SK-N-SH treated with all-trans-retinoic acid at 6 μM for 48 hours (cell line): ENCODE measurements around the gene GPATCH3.

Experiments used
- ARNTL ChIP-seq: fragments of 450-650 bp; formaldehyde crosslinking; IDR thresholded peaks from 2 replicates; pipeline ENCODE4 v1.5.0; 2020; ENCODE audit warnings: low read depth, mild to moderate bottlenecking, moderate library complexity, borderline replicate concordance
- ESRRG ChIP-seq: fragments of 250-450 bp; sonication (Bioruptor Pico); IDR thresholded peaks from 2 replicates; pipeline ENCODE4 v1.6.1; 2021; ENCODE audit warnings: mild to moderate bottlenecking
- GLIS3 ChIP-seq: fragments of 250-450 bp; sonication (Bioruptor Pico); IDR thresholded peaks from 2 replicates; pipeline ENCODE4 v1.5.0; 2020; ENCODE audit warnings: mild to moderate bottlenecking, moderate library complexity
- ISL1 ChIP-seq: fragments of 250-450 bp; sonication (Bioruptor Pico); IDR thresholded peaks from 2 replicates; pipeline ENCODE4 v2.1.2; 2022; ENCODE audit warnings: mild to moderate bottlenecking, moderate library complexity
- OSR1 ChIP-seq: fragments of 250-450 bp; sonication (Bioruptor Pico); IDR thresholded peaks from 2 replicates; pipeline ENCODE4 v1.8.0; 2022; ENCODE audit warnings: moderate library complexity, mild to moderate bottlenecking, inconsistent platforms
- PATZ1 ChIP-seq: fragments of 250-450 bp; sonication (Bioruptor Pico); IDR thresholded peaks from 2 replicates; pipeline ENCODE4 v1.8.0; 2020; ENCODE audit warnings: mild to moderate bottlenecking, moderate library complexity, borderline replicate concordance
- POU6F1 ChIP-seq: fragments of 250-450 bp; sonication (Bioruptor Pico); IDR thresholded peaks from 2 replicates; pipeline ENCODE4 v1.8.0; 2021; ENCODE audit warnings: low read depth, mild to moderate bottlenecking, moderate library complexity, borderline replicate concordance
- RARB ChIP-seq: fragments of 250-450 bp; sonication (Bioruptor Pico); IDR thresholded peaks from 2 replicates; pipeline ENCODE4 v1.8.0; 2021; ENCODE audit warnings: mild to moderate bottlenecking, moderate library complexity
- SNAI2 ChIP-seq: fragments of 250-450 bp; sonication (Bioruptor Pico); IDR thresholded peaks from 2 replicates; pipeline ENCODE4 v1.5.0; 2020; ENCODE audit warnings: mild to moderate bottlenecking, moderate library complexity
- TCF4 ChIP-seq: fragments of 250-450 bp; sonication (Bioruptor Pico); IDR thresholded peaks from 2 replicates; pipeline ENCODE4 v1.8.0; 2021; ENCODE audit warnings: mild to moderate bottlenecking, moderate library complexity, borderline replicate concordance
- TOX ChIP-seq: fragments of 250-450 bp; sonication (Bioruptor Pico); IDR thresholded peaks from 2 replicates; pipeline ENCODE4 v1.8.0; 2021; ENCODE audit warnings: mild to moderate bottlenecking, moderate library complexity, borderline replicate concordance
- ZFP3 ChIP-seq: fragments of 250-450 bp; sonication (Bioruptor Pico); IDR thresholded peaks from 2 replicates; pipeline ENCODE4 v1.5.0; 2020; ENCODE audit warnings: mild to moderate bottlenecking, moderate library complexity
- ZFP30 ChIP-seq: fragments of 450-650 bp; formaldehyde crosslinking; IDR thresholded peaks from 2 replicates; pipeline ENCODE4 v1.5.0; 2022; ENCODE audit warnings: mild to moderate bottlenecking, moderate library complexity
- ZNF8 ChIP-seq: fragments of 450-650 bp; formaldehyde crosslinking; IDR thresholded peaks from 2 replicates; pipeline ENCODE4 v1.5.0; 2020; ENCODE audit warnings: mild to moderate bottlenecking, moderate library complexity

- TF ChIP-seq ZFP30 (CRISPR knock-in tag) (no peak), ZNF8 (CRISPR knock-in tag) (no peak), ZFP3 (CRISPR knock-in tag) (0 out of 2 replicates have a peak, but pooled peaks have one; percentile 50), ARNTL (CRISPR knock-in tag) (no peak), TCF4 (no peak), SNAI2 (CRISPR knock-in tag) (no peak), POU6F1 (CRISPR knock-in tag) (no peak), TOX (CRISPR knock-in tag) (no peak), RARB (CRISPR knock-in tag) (no peak), ESRRG (CRISPR knock-in tag) (no peak), GLIS3 (CRISPR knock-in tag) (no peak), OSR1 (CRISPR knock-in tag) (no peak), PATZ1 (no peak), ISL1 (CRISPR knock-in tag) (no peak)
These were observed at the start of gene GPATCH3 for GRCh38 chr1:26900001-26900814.
